ENCODE data around the gene KCNH8. TPM values are rescaled to one million over a fixed set of nuclear protein-coding genes. Genes with fewer than 3 reads are reported as not detected.

The KCNH8 gene
- total RNA-seq, 1 donor from 2014 or later, result 2.3 TPM

GRCh38 chr3:19171794-19172193, 23.5 kb downstream of the KCNH8 start:
- no peak for DNase-seq (ENCODE audit: low spot score)
- H3K9ac ChIP-seq, result no peak overlapping the region
- H3K27me3 Mint-ChIP-seq (ENCODE audit: insufficient read depth, low read depth), result peaks cover 3% of the 10 kb centered on the region
- peaks cover 3% of the 10 kb centered on the region for H3K4me1 Mint-ChIP-seq
- H3K36me3 ChIP-seq, result no peaks in the 10 kb centered on the region
- no peak overlapping the region for H3K4me3 ChIP-seq
- H3K79me2 ChIP-seq (ENCODE audit: low read depth), result no peaks in the 10 kb centered on the region
- H3K27ac ChIP-seq, result no peak overlapping the region
- H3K27ac Mint-ChIP-seq, result no peak overlapping the region
- no peaks in the 10 kb centered on the region for H3K27me3 ChIP-seq
- TF ChIP-seq EZH2phosphoT487 (IDR thresholded peaks at IDR 0.05) (no peak), EZH2 (IDR thresholded peaks at IDR 0.05) (no peak)
- TF ChIP-seq, protein P1, sequence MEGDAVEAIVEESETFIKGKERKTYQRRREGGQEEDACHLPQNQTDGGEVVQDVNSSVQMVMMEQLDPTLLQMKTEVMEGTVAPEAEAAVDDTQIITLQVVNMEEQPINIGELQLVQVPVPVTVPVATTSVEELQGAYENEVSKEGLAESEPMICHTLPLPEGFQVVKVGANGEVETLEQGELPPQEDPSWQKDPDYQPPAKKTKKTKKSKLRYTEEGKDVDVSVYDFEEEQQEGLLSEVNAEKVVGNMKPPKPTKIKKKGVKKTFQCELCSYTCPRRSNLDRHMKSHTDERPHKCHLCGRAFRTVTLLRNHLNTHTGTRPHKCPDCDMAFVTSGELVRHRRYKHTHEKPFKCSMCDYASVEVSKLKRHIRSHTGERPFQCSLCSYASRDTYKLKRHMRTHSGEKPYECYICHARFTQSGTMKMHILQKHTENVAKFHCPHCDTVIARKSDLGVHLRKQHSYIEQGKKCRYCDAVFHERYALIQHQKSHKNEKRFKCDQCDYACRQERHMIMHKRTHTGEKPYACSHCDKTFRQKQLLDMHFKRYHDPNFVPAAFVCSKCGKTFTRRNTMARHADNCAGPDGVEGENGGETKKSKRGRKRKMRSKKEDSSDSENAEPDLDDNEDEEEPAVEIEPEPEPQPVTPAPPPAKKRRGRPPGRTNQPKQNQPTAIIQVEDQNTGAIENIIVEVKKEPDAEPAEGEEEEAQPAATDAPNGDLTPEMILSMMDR (IDR thresholded peaks at IDR 0.05), result no peak
- peak overlapping the region; percentile 32 for H3K4me2 ChIP-seq
- H3K4me3 Mint-ChIP-seq, result no peak overlapping the region
- H4K20me1 ChIP-seq (ENCODE audit: low read depth), result no peaks in the 10 kb centered on the region
- H3K36me3 Mint-ChIP-seq, result no peaks in the 10 kb centered on the region
- H3K9me3 ChIP-seq (ENCODE audit: low read depth), result no peaks in the 10 kb centered on the region
- H3F3A ChIP-seq (ENCODE audit: low read depth), result no peaks in the 10 kb centered on the region
- H3K4me1 ChIP-seq, result peaks cover 18% of the 10 kb centered on the region
- H2AFZ ChIP-seq (replicated peaks), result no peak overlapping the region
- no peaks in the 10 kb centered on the region for H3K9me3 Mint-ChIP-seq

DNA sequence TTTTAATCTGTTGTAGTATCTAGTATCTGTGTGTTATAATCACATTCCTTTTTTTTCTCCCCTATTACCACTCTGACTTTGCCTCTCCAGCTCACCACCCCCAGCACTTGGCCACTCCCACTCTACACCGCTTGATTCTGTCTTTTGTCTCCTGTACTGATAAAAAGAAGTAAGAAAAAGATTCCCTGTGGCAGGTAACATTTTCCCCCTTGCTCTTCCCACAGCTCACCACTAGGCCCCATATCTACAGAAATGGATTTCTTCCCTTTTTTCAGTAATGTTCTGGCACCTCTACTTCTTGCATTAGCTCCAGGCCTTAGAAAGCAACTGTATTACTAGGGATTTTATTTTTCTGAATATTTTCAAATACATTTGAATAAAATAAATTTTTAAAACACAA, 25.6 kb downstream of the KCNH8 start:
- Histone ChIP-seq H3K4me2 (no peak overlapping the region), H2AFZ (replicated peaks) (peak overlapping the region; percentile 10), H3F3A (ENCODE audit: low read depth) (no peaks in the 10 kb centered on the region), H3K9ac (no peak overlapping the region), H3K79me2 (ENCODE audit: low read depth) (no peaks in the 10 kb centered on the region), H4K20me1 (ENCODE audit: low read depth) (no peaks in the 10 kb centered on the region), H3K27me3 (no peaks in the 10 kb centered on the region), H3K36me3 (no peaks in the 10 kb centered on the region), H3K27ac (no peak overlapping the region), H3K4me1 (peaks cover 18% of the 10 kb centered on the region), H3K4me3 (no peak overlapping the region), H3K9me3 (ENCODE audit: low read depth) (no peaks in the 10 kb centered on the region)
- no peak overlapping the region for H3K27ac Mint-ChIP-seq
- TF ChIP-seq, protein P1 (IDR thresholded peaks at IDR 0.05), result peak; percentile 21
- no peak for TF ChIP-seq EZH2phosphoT487 (IDR thresholded peaks at IDR 0.05)
- peaks cover 2% of the 10 kb centered on the region for H3K27me3 Mint-ChIP-seq (ENCODE audit: insufficient read depth, low read depth)
- no peaks in the 10 kb centered on the region for H3K36me3 Mint-ChIP-seq
- no peak overlapping the region for H3K4me3 Mint-ChIP-seq
- no peaks in the 10 kb centered on the region for H3K9me3 Mint-ChIP-seq
- peaks cover 3% of the 10 kb centered on the region for H3K4me1 Mint-ChIP-seq
- DNase-seq (ENCODE audit: low spot score), result peak; percentile 32

GRCh38 chr3:19183584-19183983, 35.3 kb downstream of the KCNH8 start:
- H3F3A ChIP-seq (ENCODE audit: low read depth), result no peaks in the 10 kb centered on the region
- no peak overlapping the region for H3K4me2 ChIP-seq
- no peaks in the 10 kb centered on the region for H3K4me1 ChIP-seq
- no peaks in the 10 kb centered on the region for H3K9me3 ChIP-seq (ENCODE audit: low read depth)
- Mint-ChIP-seq H3K4me1 (no peaks in the 10 kb centered on the region), H3K27me3 (ENCODE audit: insufficient read depth, low read depth) (no peaks in the 10 kb centered on the region), H3K9me3 (no peaks in the 10 kb centered on the region), H3K36me3 (no peaks in the 10 kb centered on the region), H3K27ac (no peak overlapping the region), H3K4me3 (no peak overlapping the region)
- H3K27ac ChIP-seq, result no peak overlapping the region
- no peak for TF ChIP-seq EZH2 (IDR thresholded peaks at IDR 0.05)
- H3K9ac ChIP-seq, result no peak overlapping the region
- H3K4me3 ChIP-seq, result no peak overlapping the region
- no peaks in the 10 kb centered on the region for H4K20me1 ChIP-seq (ENCODE audit: low read depth)
- no peak overlapping the region for H2AFZ ChIP-seq (replicated peaks)
- no peak for DNase-seq (ENCODE audit: low spot score)
- no peaks in the 10 kb centered on the region for H3K79me2 ChIP-seq (ENCODE audit: low read depth)
- no peaks in the 10 kb centered on the region for H3K27me3 ChIP-seq
- no peaks in the 10 kb centered on the region for H3K36me3 ChIP-seq

DNA sequence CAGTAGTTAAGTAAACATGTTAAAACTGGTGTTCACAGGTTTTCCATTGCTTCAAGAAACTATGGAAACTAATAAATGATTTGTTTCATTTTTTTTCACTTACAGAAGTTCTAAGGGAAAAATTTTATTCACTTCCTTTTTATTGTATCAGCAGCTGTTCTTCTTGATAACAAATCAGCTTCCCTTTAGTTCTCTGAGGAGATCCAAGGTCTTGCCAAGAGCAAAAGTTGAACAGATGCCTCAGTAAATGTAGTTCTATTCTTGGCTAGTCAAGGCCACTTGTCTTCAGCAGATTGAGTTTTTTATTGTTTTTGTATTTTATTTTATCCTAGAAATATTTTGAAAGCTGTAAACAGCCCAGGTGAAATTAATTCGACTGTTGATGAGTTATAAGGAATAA, 41.8 kb downstream of the KCNH8 start:
- no peaks in the 10 kb centered on the region for H3F3A ChIP-seq (ENCODE audit: low read depth)
- Mint-ChIP-seq H3K4me3 (no peak overlapping the region), H3K36me3 (no peaks in the 10 kb centered on the region), H3K4me1 (no peaks in the 10 kb centered on the region), H3K27me3 (ENCODE audit: insufficient read depth, low read depth) (no peaks in the 10 kb centered on the region), H3K27ac (no peak overlapping the region), H3K9me3 (no peaks in the 10 kb centered on the region)
- no peaks in the 10 kb centered on the region for H3K4me1 ChIP-seq
- H3K9me3 ChIP-seq (ENCODE audit: low read depth), result no peaks in the 10 kb centered on the region
- H4K20me1 ChIP-seq (ENCODE audit: low read depth), result no peaks in the 10 kb centered on the region
- H3K4me3 ChIP-seq, result no peak overlapping the region
- no peak overlapping the region for H3K4me2 ChIP-seq
- H3K27ac ChIP-seq, result no peak overlapping the region
- no peak overlapping the region for H2AFZ ChIP-seq (replicated peaks)
- no peak for DNase-seq (ENCODE audit: low spot score)
- H3K79me2 ChIP-seq (ENCODE audit: low read depth), result no peaks in the 10 kb centered on the region
- TF ChIP-seq EZH2phosphoT487 (IDR thresholded peaks at IDR 0.05) (no peak), EZH2 (IDR thresholded peaks at IDR 0.05) (no peak)
- TF ChIP-seq, protein P1 (IDR thresholded peaks at IDR 0.05), result no peak
- H3K27me3 ChIP-seq, result no peaks in the 10 kb centered on the region
- H3K36me3 ChIP-seq, result no peaks in the 10 kb centered on the region
- no peak overlapping the region for H3K9ac ChIP-seq
